ENCODE data around the gene ST7.

The ST7 gene

GRCh38 chr7:117088623-117089194 lies 135.4 kb downstream of the ST7 start:
- in situ Hi-C loops (cut with HindIII; ENCODE audit: low sequenced_read_pairs): no loop called here
- no peak overlapping the region for H3K4me3 ChIP-seq (ENCODE audit: low read depth, low read length)
- no peak for TF ChIP-seq CTCF (IDR thresholded peaks at IDR 0.05; ENCODE audit: low read depth, low read length, missing control alignments)
- no peak for DNase-seq (ENCODE audit: low read depth)

GRCh38 chr7:117090791-117091190 lies 137.5 kb downstream of the ST7 start:
- H3K4me3 ChIP-seq (ENCODE audit: low read depth, low read length): no peak overlapping the region
- in situ Hi-C loops (cut with HindIII; ENCODE audit: low sequenced_read_pairs): no loop called here
- no peak for TF ChIP-seq CTCF (IDR thresholded peaks at IDR 0.05; ENCODE audit: low read depth, low read length, missing control alignments)
- no peak for DNase-seq (ENCODE audit: low read depth)

- no peak for TF ChIP-seq CTCF (IDR thresholded peaks at IDR 0.05; ENCODE audit: low read depth, low read length, missing control alignments)
- DNase-seq (ENCODE audit: low read depth): no peak
- H3K4me3 ChIP-seq (ENCODE audit: low read depth, low read length): no peak overlapping the region
- in situ Hi-C loops (cut with HindIII; ENCODE audit: low sequenced_read_pairs): no loop called here
Measured at GRCh38 chr7:117091721-117092120, 138.4 kb downstream of the ST7 start.

GRCh38 chr7:117092785-117093184 lies 139.5 kb downstream of the ST7 start:
- DNase-seq (ENCODE audit: low read depth): no peak
- no peak for TF ChIP-seq CTCF (IDR thresholded peaks at IDR 0.05; ENCODE audit: low read depth, low read length, missing control alignments)
- H3K4me3 ChIP-seq (ENCODE audit: low read depth, low read length): no peak overlapping the region
- in situ Hi-C loops (cut with HindIII; ENCODE audit: low sequenced_read_pairs): no loop called here

- H3K4me3 ChIP-seq (ENCODE audit: low read depth, low read length): no peak overlapping the region
- in situ Hi-C loops (cut with HindIII; ENCODE audit: low sequenced_read_pairs): no loop called here
- no peak for DNase-seq (ENCODE audit: low read depth)
- TF ChIP-seq CTCF (IDR thresholded peaks at IDR 0.05; ENCODE audit: low read depth, low read length, missing control alignments): no peak
Measured at GRCh38 chr7:117094457-117094856, 141.2 kb downstream of the ST7 start.

GRCh38 chr7:117095055-117095454 lies 141.8 kb downstream of the ST7 start:
- no peak overlapping the region for H3K4me3 ChIP-seq (ENCODE audit: low read depth, low read length)
- no peak for TF ChIP-seq CTCF (IDR thresholded peaks at IDR 0.05; ENCODE audit: low read depth, low read length, missing control alignments)
- in situ Hi-C loops (cut with HindIII; ENCODE audit: low sequenced_read_pairs): no loop called here
- no peak for DNase-seq (ENCODE audit: low read depth)

GRCh38 chr7:117096330-117096729 lies 143.0 kb downstream of the ST7 start:
- in situ Hi-C loops (cut with HindIII; ENCODE audit: low sequenced_read_pairs): no loop called here
- TF ChIP-seq CTCF (IDR thresholded peaks at IDR 0.05; ENCODE audit: low read depth, low read length, missing control alignments): no peak
- no peak overlapping the region for H3K4me3 ChIP-seq (ENCODE audit: low read depth, low read length)
- no peak for DNase-seq (ENCODE audit: low read depth)
